Pancreas (tissue), 10 donors: ENCODE measurements around the gene IGSF21. TPM values are rescaled to one million over a fixed set of nuclear protein-coding genes. Genes with fewer than 3 reads are reported as not detected.
A peak's percentile ranks its signal among the peaks of the same experiment; 100 is the strongest.

ENCODE experiments used
- ATAC-seq, 4 donors: fragments of 200-7000 bp; cut with Tn5 transposase; one replicate each; pipeline versions ENCODE4 v1.8.0 to v1.9.1; 2020; ENCODE audit warnings: mild to moderate bottlenecking in 4 of 4, moderate library complexity in 4 of 4
- DNase-seq, 6 donors: peaks; one replicate each; pipeline ENCODE4 v3.0.0-alpha.2; 2020
- FAIRE-seq: peaks from 2 replicates; lab custom pipeline; 2012; peaks lifted over from hg19 to GRCh38; lab: Jason Lieb, UNC
- H3K27ac ChIP-seq, 4 donors: fragments of 200-600 bp; sonication (generic); 1 replicate in 3 of 4; 2 replicates in 1 of 4; pipeline versions ENCODE4 v1.5.0 to v1.8.0; 2020
- H3K27me3 ChIP-seq, 4 donors: fragments of 200-600 bp; one replicate each; pipeline ENCODE4 v1.8.0; 2021
- H3K36me3 ChIP-seq, 3 donors: fragments of 200-600 bp; sonication (generic) in 1 of 3; one replicate each; pipeline versions ENCODE4 v1.5.0 to v1.8.0; 2020 to 2021
- H3K4me1 ChIP-seq, 3 donors: fragments of 200-600 bp; one replicate each; pipeline ENCODE4 v1.8.0; 2021
- H3K4me3 ChIP-seq, 4 donors: fragments of 200-600 bp; sonication (generic) in 2 of 4; one replicate each; pipeline versions ENCODE4 v1.5.0 to v1.8.0; 2020 to 2021
- H3K9me3 ChIP-seq, 4 donors: fragments of 200-600 bp; one replicate each; pipeline ENCODE4 v1.8.0; 2021
- WGBS, 2 donors: extraction: QIAGEN DNeasy Blood & Tissue Kit; methylation state at CpG; one replicate each; pipeline ENCODE4 v1.1.7; 2013; 5-methylcytosine and 5-hydroxymethylcytosine counted together
- intact Hi-C, 3 donors: fragments of 100-400 bp; cut with DNase I; formaldehyde crosslinking; loops; one replicate each; pipeline versions ENCODE4 v1.11.1 to v1.14.2; 2022
- polyA plus RNA-seq, 2 donors: library from polyadenylated mRNA; stranded (reverse); fragments of 200-250 nt; gene quantifications; one replicate each; pipeline ENCODE4 v1.2.3, GENCODE V29; 2013
- total RNA-seq, 6 donors: library from RNA; stranded (reverse); fragmentation: NEBNext Ultra II Directional in 4 of 6; extraction: Animal tissue kit (Norgen Biotek cat#: 25700) in 4 of 6; gene quantifications; one replicate each; pipeline versions ENCODE4 v1.2.1 to v1.2.4, GENCODE V29; 2021 to 2023
- TF ChIP-seq, protein P1 (sequence below), 4 donors: fragments of 200-600 bp; sonication (generic) in 3 of 4; IDR thresholded peaks; one replicate each; pipeline versions ENCODE4 v1.5.0 to v1.8.0; 2021; ENCODE audit warnings: antibody characterized with exemption in 4 of 4
- donor health status: healthy with polysubstance abuse.
- donor health status: DM: no; HTN: no; CAD: no; lungs with moderate emphysema.
- donor health status: DM: no; HTN: no; CAD: no.
- donor health status: control.
- donor health status: control.
- donor health status: Bipolar disorder and iron deficiency.
- donor health status: DM: yes; HTN: yes; CAD: no.
- donor health status: DM: no; HTN: no; CAD: no.
- donor health status: DM: no; HTN: no; CAD: no.
- donor health status: DM: yes; HTN: yes; CAD: no.

Gene IGSF21
- 1 to 10 TPM in 1 of 6 donors, under 1 TPM in 4, not detected in 1; 0.28 to 1.1 (median 0.92) TPM for total RNA-seq
- polyA plus RNA-seq = 1 to 10 TPM in 1 of 2 donors, under 1 TPM in 1; 0.61 to 1.3 TPM

DNA sequence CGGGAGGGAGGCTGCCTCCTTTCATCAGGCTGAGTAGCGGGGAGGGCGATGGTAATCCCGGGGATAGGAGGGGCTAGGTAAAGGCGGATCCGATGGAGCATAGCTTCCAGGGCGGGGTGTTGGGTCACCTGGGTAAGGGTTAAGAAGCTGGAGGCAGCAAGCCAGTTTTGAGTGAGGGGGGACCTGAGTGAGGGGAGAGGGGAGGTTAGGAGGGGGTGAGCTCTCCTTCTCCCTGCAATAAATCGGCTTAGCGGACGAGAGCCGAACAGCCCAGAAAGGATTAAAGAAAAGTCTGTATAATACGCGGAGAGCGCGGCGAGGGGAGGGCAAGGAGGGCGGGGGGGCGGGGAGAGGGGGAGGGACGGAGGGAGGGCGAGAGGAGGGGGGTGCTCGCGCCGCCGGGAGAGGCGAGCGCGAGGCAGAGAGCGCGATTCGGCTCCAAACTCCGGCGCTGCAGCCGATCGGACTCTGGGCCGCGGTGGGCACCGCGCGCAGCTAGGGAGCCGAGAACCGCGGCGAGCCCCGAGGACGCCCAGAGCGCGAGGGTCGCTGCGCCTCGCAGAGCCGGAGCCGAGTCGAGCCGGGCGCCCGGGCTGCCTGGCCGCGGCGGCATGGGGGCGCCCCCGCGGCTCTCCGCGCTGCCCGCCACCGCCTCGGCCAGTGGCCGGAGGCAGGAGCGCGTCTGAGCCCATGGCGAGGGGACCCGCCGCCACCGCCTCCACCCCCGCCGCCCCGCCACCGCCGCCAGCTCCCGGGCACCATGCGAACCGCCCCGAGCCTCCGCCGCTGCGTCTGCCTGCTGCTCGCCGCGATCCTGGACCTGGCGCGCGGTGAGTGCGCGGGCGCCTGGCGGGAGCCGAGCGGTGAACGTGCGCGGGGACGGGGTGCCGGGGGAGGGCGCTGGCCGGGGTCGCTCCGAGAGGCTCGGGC lies at the start of gene IGSF21:
TSS of gene IGSF21 (plus strand) at position 430 of the 930 bp plus-strand sequence. CDS start at position 761, 331 bp downstream.
- peak within 1 kb of the TSS in 1 of 4 donors; percentile 5 for H3K4me3 ChIP-seq
- no peaks in the 10 kb centered on the region for H3K36me3 ChIP-seq
- H3K27ac ChIP-seq = no peak within 1 kb of the TSS
- peaks cover 0 to 28% (median 4%) of the 10 kb centered on the region in 4 donors for H3K27me3 ChIP-seq
- peaks cover 0 to 7% (median 0%) of the 10 kb centered on the region in 3 donors for H3K4me1 ChIP-seq
- no peaks in the 10 kb centered on the region for H3K9me3 ChIP-seq
- FAIRE-seq (no peak), ATAC-seq (no peak), DNase-seq (no peak)
- 2% methylated on average over 71 to 107 of the region's 108 CpGs for WGBS, 2 donors
- intact Hi-C loops = no loop called here
- TF ChIP-seq, protein P1, sequence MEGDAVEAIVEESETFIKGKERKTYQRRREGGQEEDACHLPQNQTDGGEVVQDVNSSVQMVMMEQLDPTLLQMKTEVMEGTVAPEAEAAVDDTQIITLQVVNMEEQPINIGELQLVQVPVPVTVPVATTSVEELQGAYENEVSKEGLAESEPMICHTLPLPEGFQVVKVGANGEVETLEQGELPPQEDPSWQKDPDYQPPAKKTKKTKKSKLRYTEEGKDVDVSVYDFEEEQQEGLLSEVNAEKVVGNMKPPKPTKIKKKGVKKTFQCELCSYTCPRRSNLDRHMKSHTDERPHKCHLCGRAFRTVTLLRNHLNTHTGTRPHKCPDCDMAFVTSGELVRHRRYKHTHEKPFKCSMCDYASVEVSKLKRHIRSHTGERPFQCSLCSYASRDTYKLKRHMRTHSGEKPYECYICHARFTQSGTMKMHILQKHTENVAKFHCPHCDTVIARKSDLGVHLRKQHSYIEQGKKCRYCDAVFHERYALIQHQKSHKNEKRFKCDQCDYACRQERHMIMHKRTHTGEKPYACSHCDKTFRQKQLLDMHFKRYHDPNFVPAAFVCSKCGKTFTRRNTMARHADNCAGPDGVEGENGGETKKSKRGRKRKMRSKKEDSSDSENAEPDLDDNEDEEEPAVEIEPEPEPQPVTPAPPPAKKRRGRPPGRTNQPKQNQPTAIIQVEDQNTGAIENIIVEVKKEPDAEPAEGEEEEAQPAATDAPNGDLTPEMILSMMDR (IDR thresholded peaks at IDR 0.05) = no peak

GRCh38 chr1:18058206-18058921 lies 49.2 kb upstream of the IGSF21 start:
- no peaks in the 10 kb centered on the region for H3K27me3 ChIP-seq
- TF ChIP-seq, protein P1 (IDR thresholded peaks at IDR 0.05) = no peak
- no peak for DNase-seq
- no peak for FAIRE-seq
- intact Hi-C loops = no loop called here
- no peaks in the 10 kb centered on the region for H3K36me3 ChIP-seq
- no peak for ATAC-seq
- H3K27ac ChIP-seq = no peak overlapping the region
- 51 to 62% methylated on average over 16 of the region's 16 CpGs for WGBS, 2 donors
- no peaks in the 10 kb centered on the region for H3K9me3 ChIP-seq
- no peak overlapping the region for H3K4me3 ChIP-seq
- H3K4me1 ChIP-seq = no peaks in the 10 kb centered on the region

DNA sequence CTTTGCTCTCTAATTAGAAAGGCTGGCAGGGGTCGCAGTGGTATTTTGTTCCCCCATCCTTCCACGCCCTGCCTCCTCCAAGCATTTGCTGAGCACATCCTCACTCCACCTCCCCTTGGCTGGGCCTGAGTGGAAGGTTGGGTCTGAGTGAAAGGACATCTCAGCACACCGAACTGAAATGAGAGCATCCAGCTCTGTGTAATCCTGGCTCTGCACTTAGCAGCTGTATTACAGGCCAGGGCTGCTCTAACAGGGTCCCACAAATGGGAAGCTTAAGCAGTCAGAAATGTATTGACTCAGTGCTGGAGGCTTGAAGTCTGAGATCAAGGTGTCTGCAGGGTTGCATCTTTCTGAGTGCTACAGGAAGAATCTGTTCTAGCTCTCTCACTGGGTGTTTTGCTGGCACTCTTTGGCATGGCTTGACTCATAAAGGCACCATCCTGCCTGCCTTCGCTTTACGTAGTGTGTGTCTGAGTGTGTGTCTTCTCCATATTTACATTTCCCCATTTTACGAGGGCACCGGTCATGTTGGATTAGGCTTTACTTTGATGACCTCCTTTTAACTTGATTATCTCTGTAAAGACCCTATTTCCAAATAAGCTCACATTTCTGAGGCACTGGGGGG lies 48.5 kb upstream of the IGSF21 start:
- intact Hi-C loops = no loop called here
- no peaks in the 10 kb centered on the region for H3K9me3 ChIP-seq
- FAIRE-seq (no peak), DNase-seq (no peak), ATAC-seq (no peak)
- no peaks in the 10 kb centered on the region for H3K27me3 ChIP-seq
- 50 to 63% methylated on average over 7 of the region's 7 CpGs for WGBS, 2 donors
- H3K27ac ChIP-seq = no peak overlapping the region
- TF ChIP-seq, protein P1 (IDR thresholded peaks at IDR 0.05) = no peak
- no peak overlapping the region for H3K4me3 ChIP-seq
- no peaks in the 10 kb centered on the region for H3K36me3 ChIP-seq
- no peaks in the 10 kb centered on the region for H3K4me1 ChIP-seq

GRCh38 chr1:18060366-18060765 lies 47.2 kb upstream of the IGSF21 start:
- H3K27ac ChIP-seq = no peak overlapping the region
- intact Hi-C loops = no loop called here
- H3K4me3 ChIP-seq = no peak overlapping the region
- 79 to 83% methylated on average over 14 of the region's 14 CpGs for WGBS, 2 donors
- DNase-seq = no peak
- no peak for ATAC-seq
- no peaks in the 10 kb centered on the region for H3K9me3 ChIP-seq
- H3K4me1 ChIP-seq = no peaks in the 10 kb centered on the region
- no peaks in the 10 kb centered on the region for H3K36me3 ChIP-seq
- TF ChIP-seq, protein P1 (IDR thresholded peaks at IDR 0.05) = no peak
- no peaks in the 10 kb centered on the region for H3K27me3 ChIP-seq
- FAIRE-seq = no peak
